Keratinocyte (primary cell): ENCODE data around the gene ATMIN. TPM values are rescaled to one million over a fixed set of nuclear protein-coding genes. Genes with fewer than 3 reads are reported as not detected.

Experiments used
- DNase-seq: peaks from one replicate; pipeline ENCODE4 v3.0.0-alpha.2; 2011; ENCODE audit warnings: low read depth, missing footprints, low spot score
- FAIRE-seq: peaks from 2 replicates; lab custom pipeline; 2011; peaks lifted over from hg19 to GRCh38; lab: Jason Lieb, UNC
- H2AFZ ChIP-seq: 2 replicates; pipeline ENCODE4 v1.6.0; 2012; ENCODE audit warnings: low read length, control low read depth, inconsistent platforms; ENCODE audit not compliant: control insufficient read depth
- H3K27ac ChIP-seq: 2 replicates; pipeline ENCODE4 v1.5.1; 2011; ENCODE audit warnings: low read length; ENCODE audit not compliant: control insufficient read depth, insufficient read depth
- H3K27me3 ChIP-seq: 3 replicates; pipeline ENCODE4 v1.6.0; 2011; ENCODE audit warnings: low read length; ENCODE audit not compliant: control insufficient read depth, insufficient read depth; ENCODE audit errors: extremely low read depth
- H3K36me3 ChIP-seq, 2 experiments: 2 replicates in 1 of 2; 3 replicates in 1 of 2; pipeline ENCODE4 v1.5.1; 2011; ENCODE audit warnings: low read length in 2 of 2, mild to moderate bottlenecking in 1 of 2; ENCODE audit not compliant: control insufficient read depth in 2 of 2, insufficient read depth in 2 of 2; ENCODE audit errors: extremely low read depth in 1 of 2
- H3K4me1 ChIP-seq: 3 replicates; pipeline ENCODE4 v1.5.1; 2011; ENCODE audit warnings: low read length; ENCODE audit not compliant: control insufficient read depth, insufficient read depth; ENCODE audit errors: extremely low read depth
- H3K4me2 ChIP-seq: 3 replicates; pipeline ENCODE4 v1.6.0; 2011; ENCODE audit warnings: low read depth, low read length; ENCODE audit not compliant: control insufficient read depth, insufficient read depth; ENCODE audit errors: extremely low read depth
- H3K4me3 ChIP-seq, 3 experiments: fragments of 200-600 bp in 1 of 3; sonication (generic) in 1 of 3; 2 replicates in 2 of 3; 3 replicates in 1 of 3; pipeline ENCODE4 v1.5.1; 2011 to 2016; ENCODE audit warnings: low read length in 3 of 3, mild to moderate bottlenecking in 3 of 3, control low read depth in 2 of 3, inconsistent platforms in 1 of 3, low read depth in 1 of 3, mixed read lengths in 1 of 3, mixed run types in 1 of 3, moderate library complexity in 1 of 3; ENCODE audit not compliant: control insufficient read depth in 2 of 3, insufficient read depth in 2 of 3; ENCODE audit errors: extremely low read depth in 1 of 3
- H3K79me2 ChIP-seq: 2 replicates; pipeline ENCODE4 v1.6.0; 2012; ENCODE audit warnings: low read length; ENCODE audit not compliant: control insufficient read depth, insufficient read depth
- H3K9ac ChIP-seq: 3 replicates; pipeline ENCODE4 v1.6.0; 2011; ENCODE audit warnings: low read length; ENCODE audit not compliant: control insufficient read depth, insufficient read depth; ENCODE audit errors: extremely low read depth
- H3K9me1 ChIP-seq: 3 replicates; pipeline ENCODE4 v1.6.0; 2011; ENCODE audit warnings: low read length; ENCODE audit not compliant: control insufficient read depth, insufficient read depth; ENCODE audit errors: extremely low read depth
- H3K9me3 ChIP-seq: 2 replicates; pipeline ENCODE4 v1.5.1; 2012; ENCODE audit warnings: low read depth, low read length; ENCODE audit not compliant: control insufficient read depth
- H4K20me1 ChIP-seq: 3 replicates; pipeline ENCODE4 v1.6.0; 2011; ENCODE audit warnings: low read length; ENCODE audit not compliant: control insufficient read depth, insufficient read depth; ENCODE audit errors: extremely low read depth
- EZH2 ChIP-seq: IDR thresholded peaks from one replicate; pipeline ENCODE4 v1.6.1; 2012; ENCODE audit warnings: inconsistent platforms, mild to moderate bottlenecking, low read length, moderate library complexity
- dilution Hi-C: fragments of 300-500 bp; cut with MboI; formaldehyde crosslinking; loops from one replicate; pipeline ENCODE4 v1.7.0; 2020; ENCODE audit warnings: low sequenced_read_pairs; ENCODE audit not compliant: extremely low pct_ligation_motif_present
- polyA plus RNA-seq, 5 experiments: library from polyadenylated mRNA; depleted of rRNA in 3 of 5; stranded (reverse) in 3 of 5; stranded (forward) in 1 of 5; unstranded in 1 of 5; fragments of >200 nt; gene quantifications; 1 replicate in 1 of 5; 2 replicates in 3 of 5; 3 replicates in 1 of 5; pipeline versions ENCODE4 v1.2.1 to v1.2.3, GENCODE V29; 2011 to 2012; ENCODE audit warnings: missing spikeins in 2 of 5, low read depth in 1 of 5, low replicate concordance in 1 of 5
- TF ChIP-seq, protein P1 (sequence below), 3 experiments: IDR thresholded peaks in 1 of 3; conservative IDR thresholded peaks in 1 of 3; optimal IDR thresholded peaks in 1 of 3; 2 replicates in 2 of 3; 3 replicates in 1 of 3; pipeline versions ENCODE3 to v1.5.1; 2011; ENCODE audit warnings: low read length in 3 of 3, mild to moderate bottlenecking in 3 of 3, moderate library complexity in 2 of 3, control low read depth in 1 of 3, inconsistent platforms in 1 of 3; ENCODE audit not compliant: insufficient read depth in 2 of 3; ENCODE audit errors: extremely low read depth in 1 of 3

ATMIN gene
- polyA plus RNA-seq, 1 donor (not counting 4 experiments of a cell fraction or from before 2014, with no cell fraction given): 31.2 TPM

DNA sequence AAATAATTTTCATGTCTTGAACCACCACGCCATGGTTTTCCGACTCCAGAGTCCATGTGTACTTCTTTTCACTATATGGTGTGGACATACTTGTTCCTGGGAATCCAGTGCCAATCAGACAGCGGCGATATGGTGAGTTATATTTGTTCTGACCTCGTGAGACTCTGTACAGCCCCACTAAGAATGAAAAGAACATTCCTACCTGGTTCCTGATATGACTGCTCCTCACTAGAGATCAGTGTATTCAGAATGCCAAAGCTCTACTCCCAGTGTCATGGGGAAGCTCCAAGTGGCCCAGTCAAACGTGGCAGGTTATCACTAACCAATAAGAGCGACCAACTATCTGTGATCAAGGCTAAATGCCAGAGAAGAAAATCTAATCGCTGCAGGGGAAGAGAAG is 35.3 kb downstream of the ATMIN start:
- H3K9me3 ChIP-seq: no peaks in the 10 kb centered on the region
- H3K4me2 ChIP-seq: no peak overlapping the region
- dilution Hi-C loops: no loop called here
- H3K36me3 ChIP-seq: no peaks in the 10 kb centered on the region
- FAIRE-seq: no peak
- H3K9me1 ChIP-seq: no peaks in the 10 kb centered on the region
- H4K20me1 ChIP-seq: no peaks in the 10 kb centered on the region
- peaks cover 6% of the 10 kb centered on the region for H3K4me1 ChIP-seq
- H3K9ac ChIP-seq: no peak overlapping the region
- H3K27ac ChIP-seq: no peak overlapping the region
- no peaks in the 10 kb centered on the region for H3K79me2 ChIP-seq
- DNase-seq: no peak
- H3K27me3 ChIP-seq: no peaks in the 10 kb centered on the region
- TF ChIP-seq EZH2: no peak
- TF ChIP-seq, protein P1, sequence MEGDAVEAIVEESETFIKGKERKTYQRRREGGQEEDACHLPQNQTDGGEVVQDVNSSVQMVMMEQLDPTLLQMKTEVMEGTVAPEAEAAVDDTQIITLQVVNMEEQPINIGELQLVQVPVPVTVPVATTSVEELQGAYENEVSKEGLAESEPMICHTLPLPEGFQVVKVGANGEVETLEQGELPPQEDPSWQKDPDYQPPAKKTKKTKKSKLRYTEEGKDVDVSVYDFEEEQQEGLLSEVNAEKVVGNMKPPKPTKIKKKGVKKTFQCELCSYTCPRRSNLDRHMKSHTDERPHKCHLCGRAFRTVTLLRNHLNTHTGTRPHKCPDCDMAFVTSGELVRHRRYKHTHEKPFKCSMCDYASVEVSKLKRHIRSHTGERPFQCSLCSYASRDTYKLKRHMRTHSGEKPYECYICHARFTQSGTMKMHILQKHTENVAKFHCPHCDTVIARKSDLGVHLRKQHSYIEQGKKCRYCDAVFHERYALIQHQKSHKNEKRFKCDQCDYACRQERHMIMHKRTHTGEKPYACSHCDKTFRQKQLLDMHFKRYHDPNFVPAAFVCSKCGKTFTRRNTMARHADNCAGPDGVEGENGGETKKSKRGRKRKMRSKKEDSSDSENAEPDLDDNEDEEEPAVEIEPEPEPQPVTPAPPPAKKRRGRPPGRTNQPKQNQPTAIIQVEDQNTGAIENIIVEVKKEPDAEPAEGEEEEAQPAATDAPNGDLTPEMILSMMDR (optimal IDR thresholded peaks at IDR 0.05 in 1 of 3, IDR thresholded peaks at IDR 0.05 in 1 of 3, conservative IDR thresholded peaks at IDR 0.05 in 1 of 3; ENCODE audit: extremely low read depth in 1 of 3, insufficient read depth in 2 of 3, low read length in 3 of 3): no peak
- H2AFZ ChIP-seq: no peak overlapping the region
- H3K4me3 ChIP-seq: no peak overlapping the region

DNA sequence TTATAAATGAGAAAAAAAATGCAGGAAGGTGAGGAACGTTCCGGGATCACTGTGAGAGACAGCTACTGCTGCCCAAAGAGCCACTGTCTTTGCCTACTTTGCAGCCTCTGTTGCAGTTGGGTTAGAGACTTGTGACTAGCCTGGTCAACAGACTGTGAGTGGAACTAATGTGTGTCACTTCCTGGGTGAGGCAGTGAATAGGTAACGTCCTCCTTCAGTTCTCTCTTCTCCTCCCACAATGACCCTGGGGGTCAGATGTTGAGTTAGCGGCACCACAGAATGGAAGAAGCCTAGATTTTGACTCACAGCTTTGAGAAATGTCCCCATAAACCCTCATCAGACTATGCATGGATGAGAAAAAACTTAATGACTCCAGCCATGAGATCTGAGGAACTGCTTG is 36.2 kb downstream of the ATMIN start:
- H3K27me3 ChIP-seq: no peaks in the 10 kb centered on the region
- no peak for TF ChIP-seq EZH2
- TF ChIP-seq, protein P1 (optimal IDR thresholded peaks at IDR 0.05 in 1 of 3, IDR thresholded peaks at IDR 0.05 in 1 of 3, conservative IDR thresholded peaks at IDR 0.05 in 1 of 3; ENCODE audit: extremely low read depth in 1 of 3, insufficient read depth in 2 of 3, low read length in 3 of 3): no peak
- FAIRE-seq: no peak
- H2AFZ ChIP-seq: peak overlapping the region; percentile 64
- no peak overlapping the region for H3K4me3 ChIP-seq
- no peaks in the 10 kb centered on the region for H3K9me3 ChIP-seq
- no peaks in the 10 kb centered on the region for H4K20me1 ChIP-seq
- H3K4me2 ChIP-seq: no peak overlapping the region
- H3K9ac ChIP-seq: no peak overlapping the region
- no peaks in the 10 kb centered on the region for H3K79me2 ChIP-seq
- no peaks in the 10 kb centered on the region for H3K9me1 ChIP-seq
- no peaks in the 10 kb centered on the region for H3K36me3 ChIP-seq
- peak; percentile 17 for DNase-seq
- dilution Hi-C loops: no loop called here
- H3K4me1 ChIP-seq: peaks cover 10% of the 10 kb centered on the region
- H3K27ac ChIP-seq: no peak overlapping the region
